Stimulated activated CD4-positive, alpha-beta T cell treated with anti-CD3 and anti-CD28 coated beads, Interleukin-2, amount 100 ng/mL, for 24 hours (primary cell): ENCODE measurements around the gene SLC26A3.

ENCODE experiments used
- DNase-seq, 2 donors: peaks; one replicate each; pipeline ENCODE4 v3.0.0-alpha.2; 2020

SLC26A3 gene

GRCh38 chr7:107743567-107744344 lies 59.3 kb downstream of the SLC26A3 start, which contains the start of gene CBLL1:
Gene CBLL1 (plus strand): TSS chr7:107744142. CDS start chr7:107744164, 22 bp downstream.
- peak; percentile 98 for DNase-seq

GRCh38 chr7:107742678-107743566 lies 60.1 kb downstream of the SLC26A3 start:
- DNase-seq, result peak in 1 of 2 donors; percentile 64

GRCh38 chr7:107728276-107728675 lies 74.7 kb downstream of the SLC26A3 start:
- DNase-seq, result no peak

GRCh38 chr7:107726356-107727130 lies 76.5 kb downstream of the SLC26A3 start:
- no peak for DNase-seq

- DNase-seq, result peak; percentile 42 to 55
Observed at GRCh38 chr7:107725138-107725740, 77.8 kb downstream of the SLC26A3 start.

- DNase-seq, result no peak
Observed at GRCh38 chr7:107723255-107723654, 79.8 kb downstream of the SLC26A3 start.

- no peak for DNase-seq
Observed at GRCh38 chr7:107721286-107721685, 81.7 kb downstream of the SLC26A3 start.

GRCh38 chr7:107718456-107719193 lies 84.4 kb downstream of the SLC26A3 start:
- no peak for DNase-seq

GRCh38 chr7:107715531-107715930 lies 87.5 kb downstream of the SLC26A3 start:
- DNase-seq, result no peak
